HEK293 (cell line): ENCODE data around the gene TRUB2.

Experiments used
- BCL6B ChIP-seq: fragments of 450-650 bp; formaldehyde crosslinking; IDR thresholded peaks from 2 replicates; pipeline ENCODE4 v1.5.1; 2017; ENCODE audit warnings: missing biosample characterization, missing genetic modification characterization
- CTCF ChIP-seq: fragments of 450-650 bp; formaldehyde crosslinking; IDR thresholded peaks from 2 replicates; pipeline ENCODE4 v1.5.1; 2016; ENCODE audit warnings: missing biosample characterization, missing genetic modification characterization
- IKZF3 ChIP-seq: fragments of 450-650 bp; IDR thresholded peaks from 2 replicates; pipeline ENCODE4 v1.5.0; 2018; ENCODE audit warnings: missing biosample characterization, mild to moderate bottlenecking, missing genetic modification characterization, moderate library complexity
- KLF9 ChIP-seq: fragments of 450-650 bp; formaldehyde crosslinking; IDR thresholded peaks from 2 replicates; pipeline ENCODE4 v1.5.1; 2016; ENCODE audit warnings: missing biosample characterization, missing genetic modification characterization, low read depth
- ZNF266 ChIP-seq: fragments of 450-650 bp; formaldehyde crosslinking; IDR thresholded peaks from 2 replicates; pipeline ENCODE4 v1.5.1; 2016; ENCODE audit warnings: missing biosample characterization, missing genetic modification characterization, low read depth
- ZNF335 ChIP-seq: fragments of 450-650 bp; formaldehyde crosslinking; conservative IDR thresholded peaks from 2 replicates; pipeline ENCODE4 v1.5.1; 2016; ENCODE audit warnings: missing biosample characterization, missing genetic modification characterization
- ZNF558 ChIP-seq: fragments of 450-650 bp; formaldehyde crosslinking; IDR thresholded peaks from 2 replicates; pipeline ENCODE4 v1.5.1; 2016; ENCODE audit warnings: missing biosample characterization, missing genetic modification characterization

GRCh38 chr9:128274245-128274644 lies 48.0 kb downstream of the TRUB2 start:
- TF ChIP-seq ZNF335 (tag by site-specific recombination), result no peak
- TF ChIP-seq ZNF266, result no peak
- TF ChIP-seq BCL6B (tag by site-specific recombination), result no peak
- TF ChIP-seq KLF9, result no peak
- no peak for TF ChIP-seq CTCF (tag by site-specific recombination)
- no peak for TF ChIP-seq IKZF3 (tag by site-specific recombination)
- no peak for TF ChIP-seq ZNF558 (tag by site-specific recombination)
